ENCODE measurements around the gene FBXL20.
"Not testable (repeated sequence)": the region's sequence is repeated elsewhere in the genome, so short reads cannot be mapped to it uniquely, and the experiment has no call there.

Gene FBXL20

DNA sequence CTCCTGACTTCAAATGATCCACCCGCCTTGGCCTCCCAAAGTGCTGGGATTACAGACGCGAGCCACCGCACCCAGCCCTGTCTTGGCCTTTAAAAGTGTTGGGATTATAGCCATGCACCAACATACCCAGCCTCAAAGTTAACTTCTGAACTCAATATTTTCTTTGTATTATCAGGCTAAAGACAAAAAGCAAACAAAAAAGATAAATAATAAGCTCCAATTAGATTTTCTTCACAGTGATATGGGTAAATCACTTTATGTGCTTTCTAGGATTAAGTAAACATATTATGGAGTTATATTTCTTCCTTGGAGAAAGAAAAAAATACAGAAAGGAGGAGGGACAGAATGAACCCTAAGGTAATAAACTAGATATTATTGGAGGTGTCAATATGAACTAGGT is 74.3 kb downstream of the FBXL20 start:
- no peak for DNase-seq

DNA sequence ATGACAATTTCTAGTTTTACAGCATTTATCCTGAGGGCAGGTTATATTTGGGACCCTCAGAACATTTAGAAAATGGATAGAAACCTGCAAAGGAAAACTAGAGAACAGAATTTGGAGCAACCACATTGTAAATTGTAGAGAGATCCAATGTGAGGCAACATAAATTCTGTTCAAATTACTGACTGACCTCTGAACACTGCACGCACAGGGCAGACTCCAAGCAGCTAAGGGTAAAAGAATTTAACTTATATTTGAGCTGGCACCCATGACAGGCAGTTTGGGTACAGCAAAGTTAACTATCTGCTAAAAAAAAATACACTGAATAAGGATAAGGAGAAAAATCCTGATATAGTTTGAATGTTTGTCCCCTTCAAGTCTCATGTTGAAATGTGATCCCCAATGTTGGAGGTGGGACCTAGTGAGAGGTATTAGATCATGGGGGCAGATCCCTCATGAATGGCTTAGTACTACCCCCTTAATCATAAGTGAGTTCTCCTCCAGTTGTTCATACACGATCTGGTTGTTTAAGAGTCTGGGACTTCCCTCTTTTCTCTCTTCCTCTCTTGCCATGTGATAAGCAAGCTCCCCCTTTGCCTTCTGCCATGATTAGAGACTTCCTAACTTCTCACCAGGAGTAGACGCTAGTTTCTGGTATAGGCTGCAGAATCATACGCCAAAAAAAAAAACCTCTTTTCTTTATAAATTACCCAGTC is 75.7 kb downstream of the FBXL20 start:
- no peak for DNase-seq

DNA sequence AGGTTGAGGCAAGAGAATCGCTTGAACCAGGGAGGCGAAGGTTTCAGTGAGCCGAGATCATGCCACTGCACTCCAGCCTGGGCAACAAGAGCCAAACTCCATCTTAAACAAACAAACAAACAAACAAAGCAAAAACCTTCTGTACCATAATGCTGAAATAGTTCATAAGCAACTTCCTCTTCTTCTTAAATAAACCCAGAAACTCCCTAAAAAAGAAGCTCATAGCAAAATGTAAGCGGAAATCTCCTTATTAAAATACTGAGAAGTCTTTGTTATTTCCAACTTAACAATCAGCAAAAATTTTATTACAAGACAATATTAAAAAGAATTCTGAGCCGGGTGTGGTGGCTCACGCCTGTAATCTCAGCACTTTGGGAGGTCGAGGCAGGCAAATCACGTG is 82.8 kb downstream of the FBXL20 start:
- no peak for DNase-seq

DNA sequence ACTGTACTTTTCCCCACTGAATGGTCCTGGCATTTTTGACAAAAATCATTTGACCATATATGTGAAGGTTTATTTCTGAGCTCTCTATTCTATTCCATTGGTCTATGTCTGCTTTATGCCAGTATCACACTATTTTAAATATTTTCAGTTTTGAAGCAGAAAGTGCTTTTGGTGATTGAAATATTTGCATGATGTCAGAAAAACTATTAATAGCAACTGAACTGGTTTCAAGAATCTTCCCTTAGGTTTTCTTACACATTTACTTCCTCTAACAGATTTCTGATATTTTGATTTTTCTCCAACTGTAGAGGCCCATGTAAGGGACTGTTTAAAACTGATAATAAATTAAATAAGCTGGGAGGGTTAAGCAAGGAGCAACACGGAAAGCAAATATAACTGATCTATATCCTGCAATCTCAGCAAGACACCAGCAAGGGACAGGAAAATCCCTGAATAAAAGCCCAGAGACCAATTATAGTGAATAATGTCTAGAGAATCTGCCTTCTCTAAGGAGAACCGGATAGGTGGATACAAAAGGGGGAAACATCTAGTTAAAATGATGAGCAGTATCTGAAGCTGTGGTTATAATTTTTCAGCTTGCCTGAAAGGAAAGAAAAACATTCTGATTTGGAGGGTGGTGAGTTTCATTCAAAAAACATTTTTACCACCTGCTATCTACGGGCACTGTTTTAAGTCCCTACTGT is 94.8 kb downstream of the FBXL20 start:
- no peak for DNase-seq

DNA sequence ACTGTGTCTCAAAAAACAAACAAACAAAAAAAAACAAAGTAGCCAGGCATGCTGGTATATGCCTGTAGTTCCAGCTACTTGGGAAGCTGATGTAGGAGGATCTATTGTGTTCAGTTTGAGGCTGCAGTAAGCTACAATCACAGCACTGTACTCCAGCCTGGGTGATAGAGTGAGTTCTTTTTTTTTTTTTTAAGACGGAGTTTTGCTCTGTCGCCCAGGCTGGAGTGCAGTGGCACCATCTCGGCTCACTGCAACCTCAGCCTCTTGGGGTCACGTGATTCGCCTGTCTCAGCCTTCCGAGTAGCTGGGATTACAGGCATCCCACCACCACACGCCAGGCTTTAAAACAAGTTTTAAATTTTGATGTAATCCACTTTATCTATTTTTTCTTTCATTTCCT is 95.4 kb downstream of the FBXL20 start:
- DNase-seq = no peak

DNA sequence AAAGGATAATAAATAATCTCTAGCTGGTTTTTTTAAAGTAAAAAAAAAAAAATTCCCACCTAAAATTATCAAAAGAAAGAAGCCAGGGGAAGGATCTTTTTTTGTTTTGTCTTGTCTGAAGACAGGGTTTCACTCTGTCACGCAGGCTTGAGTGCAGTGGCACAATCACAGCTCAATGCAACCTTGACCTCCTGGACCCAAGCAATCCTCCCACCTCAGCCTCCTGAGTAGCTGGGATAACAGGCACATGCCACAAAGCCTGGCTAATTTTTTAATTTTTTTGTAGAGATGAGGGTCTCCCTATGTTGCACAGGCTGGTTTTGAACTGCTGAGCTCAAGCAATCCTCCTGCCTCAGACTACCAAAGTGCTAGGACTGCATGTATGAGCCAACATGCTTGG is 97.2 kb downstream of the FBXL20 start:
- no peak for DNase-seq

DNA sequence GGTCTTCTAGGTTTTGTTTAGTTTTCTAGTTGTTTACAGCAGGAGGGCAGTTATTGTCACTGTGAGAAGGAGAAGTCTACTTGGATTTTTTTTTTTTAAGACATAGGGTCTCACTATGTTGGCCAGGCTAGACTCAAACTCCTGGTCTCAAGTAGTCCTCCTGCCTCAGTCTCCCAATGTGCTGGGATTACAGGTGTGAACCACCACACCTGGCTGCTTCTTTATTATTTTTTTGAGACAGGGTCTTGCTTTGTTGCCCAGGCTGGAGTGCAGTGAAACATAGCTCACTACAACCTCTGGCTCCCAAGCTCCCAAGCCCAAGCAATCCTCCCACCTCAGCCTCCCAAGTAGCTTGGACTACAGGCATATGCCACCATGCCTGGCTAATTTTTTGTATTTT is 107.4 kb downstream of the FBXL20 start:
- DNase-seq = no peak

DNA sequence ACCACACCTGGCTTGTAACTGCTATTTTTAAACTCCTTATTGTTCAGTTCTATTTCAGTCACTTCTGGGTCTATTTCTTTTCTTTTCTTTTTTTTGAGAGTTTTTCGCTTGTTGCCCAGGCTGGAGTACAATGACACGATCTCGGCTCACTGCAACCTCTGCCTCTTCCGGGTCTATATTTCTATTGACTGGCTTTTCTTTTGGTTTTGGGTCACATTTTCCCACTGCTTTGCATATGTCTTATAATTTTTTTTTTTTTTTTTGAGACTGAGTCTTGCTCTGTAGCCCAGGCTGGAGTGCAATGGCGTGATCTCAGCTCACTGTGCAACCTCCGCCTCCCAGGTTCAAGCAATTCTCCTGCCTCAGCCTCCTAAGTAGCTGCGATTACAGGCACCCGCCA is 108.9 kb downstream of the FBXL20 start:
- DNase-seq = not testable (repeated sequence)

DNA sequence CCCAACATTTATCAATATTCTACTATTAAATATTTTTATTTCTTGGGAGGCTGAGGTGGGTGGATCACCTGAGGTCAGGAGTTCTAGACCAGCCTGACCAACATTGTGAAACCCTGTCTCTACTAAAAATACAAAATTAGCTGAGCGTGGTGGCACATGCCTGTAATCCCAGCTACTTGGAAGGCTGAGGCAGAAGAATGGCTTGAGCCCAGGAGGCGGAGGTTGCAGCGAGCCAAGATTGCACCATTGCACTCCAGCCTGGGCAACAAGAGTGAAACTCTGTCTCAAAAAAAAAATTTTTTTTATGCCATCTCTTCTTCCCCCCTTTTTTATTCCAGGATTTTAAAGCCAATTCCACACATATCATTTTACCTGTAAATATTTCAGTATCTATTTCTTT is 114.9 kb downstream of the FBXL20 start:
- DNase-seq = not testable (repeated sequence)

DNA sequence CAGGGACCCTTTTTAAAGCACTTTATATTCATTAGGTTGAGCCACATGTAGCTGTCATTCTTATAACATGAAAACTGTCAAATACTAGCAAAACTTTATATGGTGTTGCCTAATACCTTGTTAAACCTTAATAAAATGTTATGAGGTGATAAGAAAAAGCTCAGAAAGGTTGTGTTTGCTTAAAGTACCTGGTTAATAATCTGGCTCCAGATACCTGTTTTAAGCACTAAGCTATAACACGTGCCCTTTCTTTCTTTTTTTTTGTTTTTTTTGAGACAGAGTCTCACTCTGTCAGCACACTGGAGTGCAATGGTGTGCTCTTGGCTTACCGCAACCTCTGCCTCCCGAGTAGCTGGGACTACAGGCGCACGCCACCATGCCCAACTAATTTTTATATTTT is 116.7 kb downstream of the FBXL20 start:
- DNase-seq = no peak

DNA sequence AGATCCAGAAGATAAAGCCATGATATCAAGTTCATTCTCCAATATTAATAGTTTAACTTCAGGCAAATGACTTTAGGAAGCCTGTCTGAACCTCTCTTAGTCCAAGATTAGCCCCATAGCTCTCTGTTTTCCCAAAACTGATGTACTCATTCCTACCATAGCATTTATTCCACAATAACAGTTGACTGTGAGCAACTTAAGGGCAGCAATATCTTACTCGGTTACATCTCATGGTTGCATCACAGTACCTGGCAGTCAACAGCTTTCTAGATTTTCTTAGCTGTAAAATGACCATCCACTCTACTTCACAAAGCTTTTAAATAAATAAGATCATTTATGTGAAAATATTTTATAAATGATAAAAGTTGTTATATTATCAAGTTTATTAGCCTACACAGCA is 117.5 kb downstream of the FBXL20 start:
- DNase-seq = no peak

DNA sequence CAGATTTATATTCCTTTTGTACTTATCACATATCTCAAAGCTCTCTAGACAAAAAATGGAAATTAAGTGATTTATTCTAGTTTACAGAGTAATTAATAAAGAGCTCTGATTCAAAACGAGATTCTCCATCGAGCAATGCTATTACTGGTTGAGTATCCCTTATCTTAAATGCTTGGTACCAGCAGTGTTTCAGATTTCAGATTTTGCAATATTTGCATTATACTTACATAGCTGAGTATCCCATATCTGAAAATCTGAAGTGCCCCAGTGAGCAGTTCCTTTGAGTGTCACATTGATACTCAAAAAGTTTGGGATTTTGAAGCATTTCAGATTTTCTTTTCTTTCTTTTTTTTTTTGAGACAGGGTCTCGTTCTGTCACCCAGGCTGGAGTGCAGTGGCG is 118.3 kb downstream of the FBXL20 start:
- DNase-seq = no peak

DNA sequence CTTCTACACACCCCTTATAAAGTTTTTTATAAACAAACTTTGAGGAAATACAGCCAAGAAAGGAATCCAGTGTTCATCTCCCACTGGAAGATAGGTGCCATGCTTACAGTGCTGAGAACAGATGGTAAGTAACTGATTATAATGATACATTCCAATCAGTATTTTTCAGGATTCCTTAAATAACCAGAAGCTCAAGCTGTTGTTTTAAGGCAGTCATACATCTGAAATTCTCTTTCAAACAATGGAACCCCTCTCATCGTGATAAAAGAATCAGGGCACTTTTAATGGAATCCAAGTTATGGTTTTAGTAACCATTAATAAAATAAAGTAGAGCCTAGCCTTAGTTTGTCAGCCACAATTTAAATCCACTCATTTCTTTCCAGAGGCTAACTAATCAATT is 119.6 kb downstream of the FBXL20 start:
- DNase-seq = no peak

DNA sequence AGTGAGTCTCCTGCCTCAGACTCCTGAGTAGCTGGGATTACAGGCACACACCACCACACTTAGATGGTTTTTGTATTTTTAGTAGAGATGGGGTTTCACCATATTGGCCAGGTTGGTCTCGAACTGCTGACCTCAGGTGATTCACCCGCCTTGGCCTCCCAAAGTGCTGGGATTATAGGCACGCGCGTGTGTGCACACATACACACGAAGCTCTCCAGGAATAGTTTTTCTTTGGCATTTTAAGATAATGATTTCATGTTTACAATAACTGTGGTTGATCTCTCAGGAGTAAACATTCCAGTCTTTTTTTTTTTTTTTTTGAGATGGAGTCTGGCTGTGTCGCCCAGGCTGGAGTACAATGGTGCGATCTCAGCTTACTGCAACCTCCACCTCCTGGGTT is 123.2 kb downstream of the FBXL20 start:
- DNase-seq = not testable (repeated sequence)

DNA sequence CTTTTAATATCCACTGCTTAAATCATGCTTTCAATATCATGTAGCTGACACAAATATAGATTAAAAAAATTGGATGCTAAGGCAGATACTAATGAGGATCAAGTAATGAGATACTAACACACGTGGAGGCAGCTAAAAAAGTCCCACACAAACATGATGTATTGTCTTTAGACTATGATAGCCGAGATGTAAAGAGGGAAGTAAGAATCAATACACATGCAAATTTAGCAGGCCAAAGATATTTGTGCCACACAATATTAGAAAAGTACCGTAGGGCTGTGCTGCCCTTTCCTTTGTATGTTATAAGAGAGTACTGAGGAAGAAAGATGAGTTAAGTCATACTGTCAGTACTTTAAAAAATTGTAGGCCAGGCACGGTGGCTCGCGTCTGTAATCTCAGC is 124.3 kb downstream of the FBXL20 start:
- DNase-seq = no peak

DNA sequence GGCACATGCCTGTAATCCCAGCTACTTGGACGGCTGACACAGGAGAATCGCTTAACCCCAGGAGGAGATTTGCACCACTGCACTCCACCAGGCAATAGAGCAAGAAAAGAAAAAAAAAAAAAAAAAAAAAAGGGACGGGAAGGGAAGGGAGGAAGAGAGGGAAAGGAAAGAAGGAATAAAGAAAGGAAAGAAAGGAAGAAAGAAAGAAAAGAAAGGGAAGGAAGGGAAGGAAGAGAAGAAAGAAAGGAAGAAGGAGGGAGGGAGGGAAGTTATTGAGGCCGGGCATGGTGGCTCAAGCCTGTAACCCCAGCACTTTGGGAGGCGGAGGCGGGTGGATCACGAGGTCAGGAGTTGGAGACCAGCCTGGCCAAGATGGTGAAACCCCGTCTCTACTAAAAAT is 125.3 kb downstream of the FBXL20 start:
- DNase-seq = no peak

DNA sequence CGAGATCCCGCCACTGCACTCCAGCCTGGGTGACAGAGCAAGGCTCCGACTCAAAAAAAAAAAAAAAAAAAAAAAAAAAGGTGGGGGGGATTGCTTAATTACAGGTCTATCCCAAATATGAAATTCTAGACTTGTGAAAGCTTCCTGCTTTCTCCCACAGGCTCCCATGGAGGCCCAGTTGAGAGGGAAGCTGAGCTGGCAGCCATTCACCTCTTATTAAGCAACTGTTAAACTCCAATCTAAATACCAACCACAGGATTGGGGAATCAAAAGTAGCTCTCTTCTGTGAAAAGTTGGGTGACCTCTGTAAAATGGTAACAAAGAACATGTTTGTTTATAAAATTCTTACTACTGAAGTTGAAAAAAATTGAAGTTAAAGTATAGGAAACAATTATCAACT is 129.9 kb downstream of the FBXL20 start:
- DNase-seq = no peak

DNA sequence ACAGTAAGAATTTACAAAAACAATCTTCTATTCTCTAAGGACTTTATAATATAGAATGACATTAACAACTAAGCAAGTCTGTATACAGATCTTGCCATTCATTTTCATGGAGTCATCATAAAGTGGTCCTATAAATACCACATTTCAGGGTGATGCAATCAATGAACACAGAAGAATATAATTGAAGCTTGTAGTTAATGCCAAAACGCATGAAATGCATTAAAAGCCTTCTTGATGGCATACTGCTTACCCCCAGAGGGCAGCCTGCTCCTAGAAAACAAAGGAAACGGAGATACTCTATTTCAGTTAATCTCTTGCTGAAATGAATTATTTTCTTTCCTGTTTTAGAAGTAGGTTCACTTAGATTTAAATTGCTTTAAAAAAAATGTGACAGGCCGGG is 130.5 kb downstream of the FBXL20 start:
- DNase-seq = no peak

DNA sequence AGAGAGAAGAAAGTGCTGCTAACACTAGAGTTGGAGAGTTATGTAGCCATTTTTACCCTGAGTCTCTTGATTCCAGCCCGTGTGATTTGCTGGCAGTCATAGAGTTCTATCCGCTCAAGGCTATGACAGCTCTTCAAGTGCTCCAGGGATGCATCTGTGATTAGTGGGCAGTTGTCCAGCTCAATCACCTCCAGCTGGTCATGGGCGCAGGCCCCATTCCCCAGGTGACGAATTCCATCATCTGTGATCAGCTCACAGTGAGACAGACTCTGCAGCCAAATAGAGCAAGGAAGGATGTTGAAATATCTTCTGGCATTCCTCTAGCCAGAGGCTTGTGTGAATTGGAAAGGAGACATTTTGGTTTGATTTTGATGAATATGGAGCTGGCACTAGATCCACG is 137.3 kb downstream of the FBXL20 start:
- no peak for DNase-seq

DNA sequence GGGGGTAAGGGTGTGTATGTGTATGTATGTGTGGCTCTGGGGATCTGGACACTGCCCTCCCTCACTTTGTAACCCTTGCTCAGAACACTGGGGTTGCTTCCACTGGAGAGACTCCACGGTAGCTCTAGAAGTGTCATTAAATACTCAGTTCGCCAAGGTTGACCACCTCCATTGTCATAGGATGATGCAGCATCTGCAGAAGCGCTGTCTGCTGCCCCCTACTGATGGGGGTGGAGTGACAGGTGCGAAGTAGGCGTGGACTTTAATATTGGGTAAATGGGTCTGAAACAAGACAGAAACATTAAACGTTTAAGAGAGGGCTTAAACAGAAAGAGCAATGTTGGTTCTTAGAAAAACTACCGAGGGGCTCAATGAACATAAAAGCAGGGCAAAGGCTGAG is 140.1 kb downstream of the FBXL20 start:
- DNase-seq = no peak

DNA sequence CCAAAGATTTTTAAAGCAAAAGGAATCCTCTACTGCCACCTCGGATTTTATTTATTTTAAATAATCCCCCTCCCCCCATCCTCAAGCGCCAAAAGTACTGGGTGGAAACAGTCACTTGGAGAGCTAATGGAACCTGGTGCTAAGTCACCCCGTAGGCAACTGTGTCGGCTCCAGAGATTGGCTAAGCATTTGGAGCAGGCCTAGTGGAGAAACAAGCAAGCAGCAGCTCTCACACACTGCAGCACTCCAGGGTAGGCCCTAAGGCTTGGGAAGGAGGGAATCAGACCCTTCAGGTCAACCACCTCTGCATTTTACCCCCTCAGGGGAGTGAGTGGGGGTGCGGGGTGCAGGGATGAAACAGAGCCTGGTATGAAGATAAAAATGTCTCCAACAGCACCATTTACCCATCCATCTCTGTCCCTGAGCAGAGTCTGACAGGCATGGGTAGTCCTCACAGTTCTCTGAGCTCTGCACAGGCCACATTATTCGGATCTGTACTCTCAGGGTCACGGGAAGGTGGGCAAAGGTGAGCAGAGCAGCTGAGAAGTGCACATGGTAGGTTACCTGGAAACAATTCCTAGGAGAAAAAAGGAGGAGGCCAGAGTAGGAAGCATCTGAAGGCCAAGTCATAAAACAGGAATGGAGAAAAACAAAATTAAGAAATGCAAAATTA is 148.5 kb downstream of the FBXL20 start:
- DNase-seq = no peak

DNA sequence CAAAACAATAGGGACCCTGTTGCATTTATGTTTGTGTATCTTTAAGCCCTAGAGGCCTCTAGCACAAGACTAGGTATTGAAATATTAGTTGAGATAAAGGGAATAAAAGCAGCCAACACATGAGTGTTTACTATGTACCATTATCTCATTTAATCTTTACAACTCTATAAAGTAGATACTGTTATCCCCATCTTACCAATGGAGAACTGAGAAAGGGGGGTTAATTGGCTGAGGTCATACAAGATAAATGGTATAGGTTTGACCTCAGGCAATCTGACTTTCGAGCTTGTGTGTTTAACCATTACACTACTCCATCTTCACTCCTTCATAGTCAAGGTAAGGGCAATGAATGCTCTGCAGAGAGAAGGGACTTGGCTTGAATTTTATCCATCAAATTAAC is 149.4 kb downstream of the FBXL20 start:
- no peak for DNase-seq

DNA sequence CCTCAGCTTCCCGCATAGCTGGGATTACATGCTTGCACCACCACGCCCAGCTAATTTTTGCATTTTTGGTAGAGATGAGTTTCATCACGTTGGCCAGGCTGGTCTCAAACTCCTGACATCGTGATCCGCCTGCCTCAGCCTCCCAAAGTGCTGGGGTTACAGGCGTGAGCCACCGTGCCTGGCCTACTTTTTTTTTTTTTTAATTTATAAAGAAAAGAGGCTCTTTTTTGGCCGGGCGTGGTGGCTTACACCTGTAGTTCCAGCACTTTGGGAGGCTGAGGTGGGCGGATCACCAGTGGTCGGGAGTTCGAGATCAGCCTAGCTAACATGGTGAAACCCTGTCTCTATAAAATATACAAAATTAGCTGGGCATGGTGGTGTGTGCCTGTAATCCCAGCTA is 151.3 kb downstream of the FBXL20 start:
- DNase-seq = not testable (repeated sequence)

DNA sequence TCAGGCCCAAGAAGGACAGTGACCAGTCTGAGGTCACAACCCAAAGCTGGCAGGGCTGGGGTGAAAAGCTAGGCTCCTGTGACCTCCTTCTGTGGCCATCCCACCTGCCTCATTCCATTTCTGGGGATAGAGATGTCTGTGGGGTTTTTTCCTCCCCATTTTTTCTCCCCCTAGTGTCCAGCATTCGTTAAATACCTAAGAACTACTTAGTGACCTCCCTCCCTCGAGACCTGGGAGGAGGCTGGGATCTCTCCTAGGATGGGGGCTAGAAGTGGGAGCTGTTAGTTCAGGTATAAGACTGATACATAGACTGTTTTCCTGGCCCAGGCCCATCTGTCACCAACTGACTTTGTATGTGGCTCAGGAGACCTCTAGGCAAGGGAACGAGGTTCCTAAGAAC is 155.2 kb downstream of the FBXL20 start:
- no peak for DNase-seq

Measured in cortex of kidney (tissue), 1 donor.